ENCODE measurements around the gene FOXL2. TPM values are rescaled to one million over a fixed set of nuclear protein-coding genes. Genes with fewer than 3 reads are reported as not detected.

Gene FOXL2
- total RNA-seq, 1 experiment from 2014 or later: 0.22 TPM

DNA sequence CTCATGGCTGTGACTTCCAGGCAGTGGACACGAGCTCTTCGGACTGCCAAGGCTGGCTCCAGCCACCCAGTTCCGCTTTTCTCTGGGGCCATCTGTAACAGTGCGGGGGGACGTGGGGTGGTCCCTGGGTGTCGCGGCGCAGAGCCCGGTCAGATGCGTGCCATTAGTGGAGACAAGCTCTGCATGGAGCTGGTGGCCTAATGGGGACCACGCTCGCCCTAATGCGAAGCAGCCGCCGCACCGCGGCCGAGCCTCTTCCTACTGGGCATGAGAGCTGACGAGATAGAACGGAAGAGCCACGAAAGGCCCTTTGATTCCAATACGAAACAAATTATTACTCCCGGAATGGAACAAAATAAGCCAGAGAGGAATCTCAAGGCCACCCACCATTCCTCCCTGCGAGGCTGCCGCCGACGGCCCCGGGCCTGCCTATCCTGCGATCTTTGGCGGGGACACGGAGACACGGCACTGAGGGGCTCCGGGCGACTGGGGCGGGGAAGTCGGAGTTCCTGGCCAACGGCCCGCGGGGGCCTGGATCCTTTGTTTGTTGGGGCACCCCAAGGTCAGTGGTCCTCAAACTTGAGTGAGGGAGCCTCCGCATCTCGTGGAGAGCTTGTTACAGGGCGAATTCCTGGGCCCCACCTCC is 18.1 kb downstream of the FOXL2 start:
- no peak overlapping the region for H4K5ac ChIP-seq (ENCODE audit: insufficient read length, low read depth, low read length)
- no peak overlapping the region for H3K18ac ChIP-seq (ENCODE audit: insufficient read length, low read depth, low read length)
- Mint-ChIP-seq H3K36me3 (ENCODE audit: insufficient read depth in 1 of 3, low read depth in 3 of 3) (no peaks in the 10 kb centered on the region), H3K27ac (no peak overlapping the region), H3K27me3 (ENCODE audit: low read depth) (peaks cover 22% of the 10 kb centered on the region), H3K4me1 (peaks cover 12 to 18% of the 10 kb centered on the region in 2 experiments), H3K4me3 (no peak overlapping the region), H3K9me3 (no peaks in the 10 kb centered on the region)
- no peak overlapping the region for H3K14ac ChIP-seq (ENCODE audit: insufficient read depth, low read length)
- H4K91ac ChIP-seq (ENCODE audit: insufficient read length, low read depth, low read length): no peak overlapping the region
- no peaks in the 10 kb centered on the region for H3K9me3 ChIP-seq (ENCODE audit: control insufficient read depth, low read depth, low read length)
- no peak overlapping the region for H2AK5ac ChIP-seq (ENCODE audit: insufficient read length, low read length)
- DNase-seq: no peak
- no CpG with 5 or more reads among the region's 42 CpGs for WGBS (ENCODE audit: extremely low coverage, insufficient read length, low lambda C conversion rate)
- H3K56ac ChIP-seq (ENCODE audit: insufficient read length, low read depth, low read length): no peak overlapping the region
- H3K27me3 ChIP-seq (ENCODE audit: insufficient read depth, low read length): no peaks in the 10 kb centered on the region
- H2BK12ac ChIP-seq (ENCODE audit: insufficient read length, low read depth, low read length): no peak overlapping the region
- H3T11ph ChIP-seq (ENCODE audit: low read length): no peak overlapping the region
- H3K4me2 ChIP-seq (ENCODE audit: insufficient read depth, insufficient read length, low read length): no peak overlapping the region
- TF ChIP-seq, protein P1, sequence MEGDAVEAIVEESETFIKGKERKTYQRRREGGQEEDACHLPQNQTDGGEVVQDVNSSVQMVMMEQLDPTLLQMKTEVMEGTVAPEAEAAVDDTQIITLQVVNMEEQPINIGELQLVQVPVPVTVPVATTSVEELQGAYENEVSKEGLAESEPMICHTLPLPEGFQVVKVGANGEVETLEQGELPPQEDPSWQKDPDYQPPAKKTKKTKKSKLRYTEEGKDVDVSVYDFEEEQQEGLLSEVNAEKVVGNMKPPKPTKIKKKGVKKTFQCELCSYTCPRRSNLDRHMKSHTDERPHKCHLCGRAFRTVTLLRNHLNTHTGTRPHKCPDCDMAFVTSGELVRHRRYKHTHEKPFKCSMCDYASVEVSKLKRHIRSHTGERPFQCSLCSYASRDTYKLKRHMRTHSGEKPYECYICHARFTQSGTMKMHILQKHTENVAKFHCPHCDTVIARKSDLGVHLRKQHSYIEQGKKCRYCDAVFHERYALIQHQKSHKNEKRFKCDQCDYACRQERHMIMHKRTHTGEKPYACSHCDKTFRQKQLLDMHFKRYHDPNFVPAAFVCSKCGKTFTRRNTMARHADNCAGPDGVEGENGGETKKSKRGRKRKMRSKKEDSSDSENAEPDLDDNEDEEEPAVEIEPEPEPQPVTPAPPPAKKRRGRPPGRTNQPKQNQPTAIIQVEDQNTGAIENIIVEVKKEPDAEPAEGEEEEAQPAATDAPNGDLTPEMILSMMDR (conservative IDR thresholded peaks at IDR 0.05): no peak
- H3K23me2 ChIP-seq (ENCODE audit: insufficient read length, low read depth, low read length, poor library complexity, severe bottlenecking): no peaks in the 10 kb centered on the region
- no peaks in the 10 kb centered on the region for H3K79me1 ChIP-seq (ENCODE audit: insufficient read depth, low read depth, low read length, poor library complexity, severe bottlenecking)
- no peaks in the 10 kb centered on the region for H4K20me1 ChIP-seq (ENCODE audit: control insufficient read depth, insufficient read depth, insufficient read length)
- H3K23ac ChIP-seq (ENCODE audit: insufficient read length, low read depth, low read length): no peak overlapping the region
- no peak overlapping the region for H2BK15ac ChIP-seq (ENCODE audit: low read depth, low read length)
- H4K8ac ChIP-seq (replicated peaks; ENCODE audit: insufficient read length, low read depth, low read length): no peak overlapping the region
- H2AFZ ChIP-seq (ENCODE audit: low read length): no peak overlapping the region
- no peak overlapping the region for H3K9ac ChIP-seq (ENCODE audit: extremely low read depth, insufficient read length, low read length)
- no peak overlapping the region for H3K4ac ChIP-seq (ENCODE audit: low read depth, low read length)
- H3K4me1 ChIP-seq (ENCODE audit: insufficient read depth, low read length): no peaks in the 10 kb centered on the region; the same call in 1 of the 2 replicates
- no peak overlapping the region for H2BK20ac ChIP-seq (ENCODE audit: low read depth, low read length, poor library complexity, severe bottlenecking)
- no peak overlapping the region for H2BK120ac ChIP-seq (ENCODE audit: low read depth, low read length, poor library complexity, severe bottlenecking)
- H3K79me2 ChIP-seq (ENCODE audit: insufficient read depth, low read length): no peaks in the 10 kb centered on the region
- H2BK5ac ChIP-seq (ENCODE audit: insufficient read length, low read length): no peak overlapping the region
- H3K27ac ChIP-seq (ENCODE audit: insufficient read length, low read depth, low read length): no peak overlapping the region

Data from H9 (cell line).